HG03558 (cell line): Measurements from ENCODE around the gene DNAJB1.

Experiments used
- ATAC-seq: cut with Tn5 transposase; IDR thresholded peaks from one replicate; pipeline ENCODE4 v1.9.1; 2021; ENCODE audit warnings: moderate number of reproducible peaks; ENCODE audit not compliant: unreplicated experiment; ENCODE audit errors: extremely low read depth

Gene DNAJB1

GRCh38 chr19:14476327-14476672 is 41.9 kb downstream of the DNAJB1 start:
- ATAC-seq: no peak

GRCh38 chr19:14475251-14476073 is 42.7 kb downstream of the DNAJB1 start, which contains the start of gene PTGER1:
Gene PTGER1, minus strand, starts transcription at chr19:14475354. Its CDS starts 1,034 bp downstream, at chr19:14474320.
- no peak for ATAC-seq

- no peak for ATAC-seq
These were observed 43.4 kb downstream of the DNAJB1 start for GRCh38 chr19:14474827-14475226.

GRCh38 chr19:14473978-14474578 is 44.1 kb downstream of the DNAJB1 start:
- no peak for ATAC-seq

- no peak for ATAC-seq
These were observed 44.9 kb downstream of the DNAJB1 start for GRCh38 chr19:14473073-14473977.

GRCh38 chr19:14472202-14472938 is 45.8 kb downstream of the DNAJB1 start:
- ATAC-seq: no peak

- ATAC-seq: no peak
These were observed 46.6 kb downstream of the DNAJB1 start for GRCh38 chr19:14471436-14472187.

- no peak for ATAC-seq
These were observed 47.9 kb downstream of the DNAJB1 start for GRCh38 chr19:14470031-14470876.

GRCh38 chr19:14467816-14468215 is 50.4 kb downstream of the DNAJB1 start:
- no peak for ATAC-seq

- no peak for ATAC-seq
These were observed 50.8 kb downstream of the DNAJB1 start for GRCh38 chr19:14467391-14467790.
